ENCODE results near the gene CR1.
"Not testable (repeated sequence)": the region's sequence is repeated elsewhere in the genome, so short reads cannot be mapped to it uniquely, and the experiment has no call there.

Gene CR1

GRCh38 chr1:207673399-207673798 is 177.4 kb downstream of the CR1 start:
- no peak for DNase-seq (ENCODE audit: low spot score)

GRCh38 chr1:207676153-207676552 is 180.2 kb downstream of the CR1 start:
- no peak for DNase-seq (ENCODE audit: low spot score)

GRCh38 chr1:207680590-207681388 is 184.8 kb downstream of the CR1 start:
- not testable (repeated sequence) for DNase-seq (ENCODE audit: low spot score)

- DNase-seq (ENCODE audit: low spot score): not testable (repeated sequence)
These were observed 187.0 kb downstream of the CR1 start for GRCh38 chr1:207682872-207683434.

- DNase-seq (ENCODE audit: low spot score): not testable (repeated sequence)
These were observed 194.6 kb downstream of the CR1 start for GRCh38 chr1:207690551-207690950.

GRCh38 chr1:207691010-207691409 is 195.1 kb downstream of the CR1 start:
- no peak for DNase-seq (ENCODE audit: low spot score)

All from NAMALWA (cell line).